ENCODE measurements around the gene PSMD2.

PSMD2 gene

DNA sequence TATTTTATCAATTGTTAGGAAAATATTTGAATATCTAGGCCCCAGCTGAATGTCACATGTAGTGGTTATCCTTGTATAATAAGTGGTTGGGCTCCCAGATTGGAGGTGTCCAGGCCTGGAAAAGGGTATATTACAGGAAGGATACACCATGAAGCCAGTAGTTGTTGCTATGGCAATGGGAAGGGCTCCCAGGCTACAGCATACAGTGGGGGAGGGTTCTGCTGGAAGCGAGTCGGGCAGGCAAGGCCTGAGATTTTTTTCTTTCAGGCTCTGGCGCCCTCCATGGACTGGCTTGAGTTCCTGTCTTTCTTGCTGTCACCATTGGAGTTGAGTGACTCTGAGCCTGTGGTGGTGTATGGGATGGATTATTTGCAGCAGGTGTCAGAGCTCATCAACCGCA is 14.3 kb upstream of the PSMD2 start:
- H3K4me1 ChIP-seq (ENCODE audit: control insufficient read depth, insufficient read depth, low read length), result no peaks in the 10 kb centered on the region
- no peak overlapping the region for H3K9ac ChIP-seq (ENCODE audit: low read length)
- H3K36me3 ChIP-seq (ENCODE audit: control insufficient read depth, insufficient read depth, low read length), result no peaks in the 10 kb centered on the region
- H3K9me3 ChIP-seq (ENCODE audit: control insufficient read depth, insufficient read depth, low read depth, low read length), result no peaks in the 10 kb centered on the region
- H3K4me3 ChIP-seq (ENCODE audit: low read depth, low read length), result no peak overlapping the region
- peaks cover 21% of the 10 kb centered on the region for H3K27me3 ChIP-seq (ENCODE audit: control insufficient read depth, insufficient read depth, low read length)
- no peak overlapping the region for H3K27ac ChIP-seq (ENCODE audit: low read depth, low read length)

DNA sequence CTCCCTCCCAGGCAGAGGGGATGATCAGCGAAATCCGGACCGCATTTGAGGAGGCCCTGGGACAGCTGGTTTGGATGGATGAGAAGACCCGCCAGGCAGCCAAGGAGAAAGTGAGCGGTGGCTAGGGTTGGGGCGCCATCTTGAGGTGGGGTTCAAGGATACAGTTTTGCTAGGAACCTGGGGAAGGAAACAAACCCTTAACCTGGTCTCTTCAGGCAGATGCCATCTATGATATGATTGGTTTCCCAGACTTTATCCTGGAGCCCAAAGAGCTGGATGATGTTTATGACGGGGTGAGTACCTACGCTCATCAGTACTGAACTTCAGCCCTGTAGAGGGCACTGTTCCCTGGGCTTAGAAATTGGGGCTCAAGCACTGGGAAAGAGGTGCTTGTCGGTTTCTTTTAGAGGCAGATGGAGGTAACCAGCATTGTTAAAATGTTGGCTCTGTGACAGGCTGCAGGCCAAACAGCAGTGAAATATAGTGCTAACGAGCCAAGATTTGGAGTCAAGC is 9.6 kb upstream of the PSMD2 start:
- H3K27me3 ChIP-seq (ENCODE audit: control insufficient read depth, insufficient read depth, low read length), result no peaks in the 10 kb centered on the region; the same call in 1 of the 2 replicates
- no peak overlapping the region for H3K27ac ChIP-seq (ENCODE audit: low read depth, low read length)
- H3K4me3 ChIP-seq (ENCODE audit: low read depth, low read length), result no peak overlapping the region
- H3K36me3 ChIP-seq (ENCODE audit: control insufficient read depth, insufficient read depth, low read length), result no peaks in the 10 kb centered on the region
- H3K9me3 ChIP-seq (ENCODE audit: control insufficient read depth, insufficient read depth, low read depth, low read length), result no peaks in the 10 kb centered on the region
- H3K9ac ChIP-seq (ENCODE audit: low read length), result no peak overlapping the region
- H3K4me1 ChIP-seq (ENCODE audit: control insufficient read depth, insufficient read depth, low read length), result no peaks in the 10 kb centered on the region

DNA sequence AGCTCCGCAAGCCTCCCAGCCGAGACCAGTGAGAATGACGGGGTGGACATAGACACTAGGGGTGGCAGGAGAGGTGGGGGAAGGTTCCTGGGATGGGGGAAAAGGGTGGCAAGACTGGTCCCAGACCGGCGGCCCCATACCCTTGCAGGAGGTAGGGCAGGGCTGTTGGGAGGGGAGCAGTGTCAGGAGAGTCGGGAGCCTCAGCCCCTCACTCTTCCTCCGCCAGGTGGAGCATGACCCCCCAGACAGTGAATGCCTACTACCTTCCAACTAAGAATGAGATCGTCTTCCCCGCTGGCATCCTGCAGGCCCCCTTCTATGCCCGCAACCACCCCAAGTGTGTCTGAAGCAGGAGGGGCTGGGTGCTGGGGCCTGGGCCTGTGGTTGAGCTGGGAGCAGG is 8.7 kb upstream of the PSMD2 start:
- H3K4me1 ChIP-seq (ENCODE audit: control insufficient read depth, insufficient read depth, low read length), result no peaks in the 10 kb centered on the region
- no peaks in the 10 kb centered on the region for H3K9me3 ChIP-seq (ENCODE audit: control insufficient read depth, insufficient read depth, low read depth, low read length)
- no peaks in the 10 kb centered on the region for H3K36me3 ChIP-seq (ENCODE audit: control insufficient read depth, insufficient read depth, low read length)
- no peak overlapping the region for H3K9ac ChIP-seq (ENCODE audit: low read length)
- H3K4me3 ChIP-seq (ENCODE audit: low read depth, low read length), result no peak overlapping the region
- no peak overlapping the region for H3K27ac ChIP-seq (ENCODE audit: low read depth, low read length)
- no peaks in the 10 kb centered on the region; the same call in 1 of the 2 replicates for H3K27me3 ChIP-seq (ENCODE audit: control insufficient read depth, insufficient read depth, low read length)

DNA sequence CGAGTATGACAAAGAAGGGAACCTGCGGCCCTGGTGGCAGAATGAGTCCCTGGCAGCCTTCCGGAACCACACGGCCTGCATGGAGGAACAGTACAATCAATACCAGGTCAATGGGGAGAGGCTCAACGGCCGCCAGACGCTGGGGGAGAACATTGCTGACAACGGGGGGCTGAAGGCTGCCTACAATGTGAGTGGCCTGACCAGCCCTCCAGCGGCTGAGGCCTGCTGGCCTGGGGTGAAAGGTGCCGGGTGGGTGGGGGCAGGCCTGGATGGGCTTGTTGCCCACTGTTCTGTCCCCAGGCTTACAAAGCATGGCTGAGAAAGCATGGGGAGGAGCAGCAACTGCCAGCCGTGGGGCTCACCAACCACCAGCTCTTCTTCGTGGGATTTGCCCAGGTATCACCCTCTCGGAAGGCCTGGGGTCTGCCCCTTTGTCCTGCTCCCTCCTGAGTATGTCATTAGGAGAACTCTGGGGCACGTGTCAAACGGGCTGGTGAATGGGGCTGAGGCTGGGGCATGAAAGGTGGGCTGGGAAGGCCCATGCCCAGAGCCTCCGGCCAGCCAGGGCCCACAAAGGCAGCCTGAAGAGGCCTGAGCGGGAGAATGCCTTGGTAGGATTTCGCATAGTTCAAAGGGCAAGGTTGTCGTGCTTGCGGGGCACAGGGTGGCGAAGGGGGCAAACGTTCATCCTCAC is 7.8 kb upstream of the PSMD2 start:
- Histone ChIP-seq H3K9ac (ENCODE audit: low read length) (no peak overlapping the region), H3K27me3 (ENCODE audit: control insufficient read depth, insufficient read depth, low read length) (no peaks in the 10 kb centered on the region), H3K27ac (ENCODE audit: low read depth, low read length) (no peak overlapping the region), H3K36me3 (ENCODE audit: control insufficient read depth, insufficient read depth, low read length) (no peaks in the 10 kb centered on the region), H3K4me3 (ENCODE audit: low read depth, low read length) (no peak overlapping the region), H3K9me3 (ENCODE audit: control insufficient read depth, insufficient read depth, low read depth, low read length) (no peaks in the 10 kb centered on the region), H3K4me1 (ENCODE audit: control insufficient read depth, insufficient read depth, low read length) (no peaks in the 10 kb centered on the region)

DNA sequence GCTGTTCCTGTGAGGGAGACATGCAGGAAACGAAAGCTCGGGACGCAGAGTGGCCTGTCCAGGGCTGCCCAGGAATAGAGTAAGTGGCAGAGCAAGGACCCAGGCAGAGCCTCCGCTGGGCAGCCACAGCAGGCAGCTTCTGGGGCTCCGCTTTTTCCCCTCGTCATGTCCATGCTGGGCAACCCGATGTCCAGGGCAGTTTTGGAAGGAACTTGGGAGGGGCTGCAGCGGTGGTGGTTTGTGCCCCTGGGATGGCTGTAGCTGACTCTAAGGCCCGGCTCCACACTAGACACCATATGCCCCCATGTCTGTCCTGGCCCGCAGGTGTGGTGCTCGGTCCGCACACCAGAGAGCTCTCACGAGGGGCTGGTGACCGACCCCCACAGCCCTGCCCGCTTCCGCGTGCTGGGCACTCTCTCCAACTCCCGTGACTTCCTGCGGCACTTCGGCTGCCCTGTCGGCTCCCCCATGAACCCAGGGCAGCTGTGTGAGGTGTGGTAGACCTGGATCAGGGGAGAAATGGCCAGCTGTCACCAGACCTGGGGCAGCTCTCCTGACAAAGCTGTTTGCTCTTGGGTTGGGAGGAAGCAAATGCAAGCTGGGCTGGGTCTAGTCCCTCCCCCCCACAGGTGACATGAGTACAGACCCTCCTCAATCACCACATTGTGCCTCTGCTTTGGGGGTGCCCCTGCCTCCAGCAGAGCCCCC is 7.1 kb upstream of the PSMD2 start:
- no peak overlapping the region for H3K4me3 ChIP-seq (ENCODE audit: low read depth, low read length)
- H3K9ac ChIP-seq (ENCODE audit: low read length), result no peak overlapping the region

DNA sequence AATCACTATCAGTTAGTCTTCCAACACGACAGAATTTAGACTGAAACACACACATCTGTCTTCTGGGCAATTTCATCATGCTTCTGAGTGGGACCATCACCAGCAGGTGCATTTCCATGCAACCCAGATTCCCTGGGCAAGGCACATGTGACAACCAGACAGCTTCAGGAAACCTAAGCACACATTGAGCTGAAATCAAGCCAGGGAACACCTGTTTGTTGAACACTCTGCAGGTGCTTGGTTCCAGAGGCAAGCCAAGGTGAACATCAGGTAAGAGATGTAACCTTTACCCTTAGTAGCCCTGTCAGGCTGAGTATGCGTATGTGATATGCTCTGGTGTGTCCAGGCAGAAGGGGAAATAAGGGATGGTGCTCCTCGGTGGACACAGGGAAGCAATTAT is 3.3 kb upstream of the PSMD2 start:
- H3K4me1 ChIP-seq (ENCODE audit: control insufficient read depth, insufficient read depth, low read length), result peaks cover 5% of the 10 kb centered on the region; the same call in 1 of the 2 replicates
- no peak overlapping the region for H3K4me3 ChIP-seq (ENCODE audit: low read depth, low read length)
- no peak overlapping the region for H3K9ac ChIP-seq (ENCODE audit: low read length)
- H3K27me3 ChIP-seq (ENCODE audit: control insufficient read depth, insufficient read depth, low read length), result no peaks in the 10 kb centered on the region
- peaks cover 11% of the 10 kb centered on the region for H3K36me3 ChIP-seq (ENCODE audit: control insufficient read depth, insufficient read depth, low read length)
- H3K9me3 ChIP-seq (ENCODE audit: control insufficient read depth, insufficient read depth, low read depth, low read length), result no peaks in the 10 kb centered on the region
- no peak overlapping the region for H3K27ac ChIP-seq (ENCODE audit: low read depth, low read length)

More for the DNA sequence above, 7.1 kb upstream of the PSMD2 start:
- H3K27me3 ChIP-seq (ENCODE audit: control insufficient read depth, insufficient read depth, low read length), result no peaks in the 10 kb centered on the region
- H3K9me3 ChIP-seq (ENCODE audit: control insufficient read depth, insufficient read depth, low read depth, low read length), result no peaks in the 10 kb centered on the region
- H3K27ac ChIP-seq (ENCODE audit: low read depth, low read length), result no peak overlapping the region
- H3K4me1 ChIP-seq (ENCODE audit: control insufficient read depth, insufficient read depth, low read length), result no peaks in the 10 kb centered on the region
- no peaks in the 10 kb centered on the region for H3K36me3 ChIP-seq (ENCODE audit: control insufficient read depth, insufficient read depth, low read length)

DNA sequence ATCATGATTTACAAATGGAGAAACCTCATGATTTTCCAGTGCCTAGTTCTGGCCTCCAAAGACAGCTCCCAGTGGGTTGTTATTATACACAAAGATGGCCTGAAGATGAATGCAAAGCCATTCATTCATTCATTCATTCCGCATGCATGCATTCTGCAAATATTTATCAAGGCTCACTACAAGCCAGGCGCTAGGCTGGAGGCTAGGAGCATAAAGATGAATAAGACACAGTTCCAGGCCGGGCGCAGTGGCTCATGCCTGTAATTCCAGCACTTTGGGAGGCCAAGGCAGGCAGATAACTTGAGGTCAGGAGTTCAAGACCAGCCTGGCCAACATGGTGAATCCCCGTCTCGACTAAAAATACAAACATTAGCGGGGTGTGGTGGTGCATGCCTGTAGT is 2.4 kb upstream of the PSMD2 start:
- H3K9ac ChIP-seq (ENCODE audit: low read length), result no peak overlapping the region
- peaks cover 5% of the 10 kb centered on the region; the same call in 1 of the 2 replicates for H3K4me1 ChIP-seq (ENCODE audit: control insufficient read depth, insufficient read depth, low read length)
- no peak overlapping the region for H3K4me3 ChIP-seq (ENCODE audit: low read depth, low read length)
- H3K9me3 ChIP-seq (ENCODE audit: control insufficient read depth, insufficient read depth, low read depth, low read length), result no peaks in the 10 kb centered on the region
- H3K27me3 ChIP-seq (ENCODE audit: control insufficient read depth, insufficient read depth, low read length), result no peaks in the 10 kb centered on the region
- no peak overlapping the region for H3K27ac ChIP-seq (ENCODE audit: low read depth, low read length)
- H3K36me3 ChIP-seq (ENCODE audit: control insufficient read depth, insufficient read depth, low read length), result peaks cover 18% of the 10 kb centered on the region

DNA sequence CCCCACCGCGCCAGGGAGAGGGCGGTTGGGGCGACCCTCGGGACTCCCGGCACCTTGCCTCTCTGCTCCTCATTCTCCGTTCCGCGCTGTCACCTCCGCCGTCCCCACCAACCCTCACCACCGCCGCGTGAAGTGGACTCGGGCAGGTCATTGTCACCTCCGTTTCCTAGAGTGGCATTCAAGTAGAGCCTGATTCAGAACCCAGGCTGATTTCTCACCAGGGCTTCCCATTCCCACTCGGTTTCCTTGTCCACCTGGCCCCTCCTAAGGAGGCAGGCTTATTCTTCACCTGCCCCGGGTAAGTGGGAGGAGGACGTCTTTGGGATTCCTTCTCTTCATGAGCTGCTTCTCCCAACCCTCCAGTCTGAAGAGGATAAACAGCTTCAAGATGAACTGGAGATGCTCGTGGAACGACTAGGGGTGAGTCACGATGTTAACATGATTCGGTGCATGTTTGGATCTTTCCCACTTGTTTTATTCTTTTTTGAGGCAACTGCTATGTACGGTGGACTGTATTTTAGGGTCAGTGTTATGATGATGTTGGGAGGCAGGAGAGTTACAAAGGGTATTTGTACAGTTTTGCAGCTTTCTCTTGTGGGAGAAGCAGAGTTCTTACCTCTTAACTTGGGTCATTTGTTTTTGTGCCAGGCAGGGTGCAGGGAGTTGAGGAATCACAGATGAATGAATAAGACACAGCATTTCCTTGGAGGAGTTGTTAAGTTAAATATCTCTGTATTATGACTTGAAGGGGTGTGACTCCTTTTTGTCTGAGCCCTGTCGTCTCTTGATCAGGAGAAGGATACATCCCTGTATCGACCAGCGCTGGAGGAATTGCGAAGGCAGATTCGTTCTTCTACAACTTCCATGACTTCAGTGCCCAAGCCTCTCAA is 692 bp downstream of the PSMD2 start:
- Histone ChIP-seq H3K9ac (ENCODE audit: low read length) (peak overlapping the region; percentile 91), H3K27me3 (ENCODE audit: control insufficient read depth, insufficient read depth, low read length) (no peaks in the 10 kb centered on the region), H3K27ac (ENCODE audit: low read depth, low read length) (peak overlapping the region; percentile 83; the same call in 1 of the 2 replicates), H3K4me3 (ENCODE audit: low read depth, low read length) (peak overlapping the region; percentile 98), H3K36me3 (ENCODE audit: control insufficient read depth, insufficient read depth, low read length) (peaks cover 50% of the 10 kb centered on the region), H3K9me3 (ENCODE audit: control insufficient read depth, insufficient read depth, low read depth, low read length) (no peaks in the 10 kb centered on the region), H3K4me1 (ENCODE audit: control insufficient read depth, insufficient read depth, low read length) (peaks cover 5% of the 10 kb centered on the region; the same call in 1 of the 2 replicates)

DNA sequence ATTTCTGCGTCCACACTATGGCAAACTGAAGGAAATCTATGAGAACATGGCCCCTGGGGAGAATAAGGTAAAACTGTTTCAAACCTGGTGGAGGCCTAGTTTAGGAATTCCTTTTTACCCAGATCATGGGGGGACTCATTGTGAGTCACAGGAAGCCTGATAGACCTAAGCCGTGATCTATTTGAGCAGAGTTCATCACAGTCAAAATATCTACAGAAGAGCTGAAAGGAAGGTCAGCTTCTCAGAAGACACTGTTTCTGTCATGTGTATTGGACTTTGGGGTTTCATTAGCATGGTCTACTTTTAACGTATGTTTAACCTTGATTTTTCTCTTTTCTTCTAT is 1.3 kb downstream of the PSMD2 start:
- H3K36me3 ChIP-seq (ENCODE audit: control insufficient read depth, insufficient read depth, low read length), result peaks cover 55% of the 10 kb centered on the region
- H3K27ac ChIP-seq (ENCODE audit: low read depth, low read length), result no peak overlapping the region
- H3K9ac ChIP-seq (ENCODE audit: low read length), result peak overlapping the region; percentile 91
- H3K4me1 ChIP-seq (ENCODE audit: control insufficient read depth, insufficient read depth, low read length), result peaks cover 5% of the 10 kb centered on the region; the same call in 1 of the 2 replicates
- H3K9me3 ChIP-seq (ENCODE audit: control insufficient read depth, insufficient read depth, low read depth, low read length), result no peaks in the 10 kb centered on the region
- peak overlapping the region; percentile 98 for H3K4me3 ChIP-seq (ENCODE audit: low read depth, low read length)
- H3K27me3 ChIP-seq (ENCODE audit: control insufficient read depth, insufficient read depth, low read length), result no peaks in the 10 kb centered on the region

DNA sequence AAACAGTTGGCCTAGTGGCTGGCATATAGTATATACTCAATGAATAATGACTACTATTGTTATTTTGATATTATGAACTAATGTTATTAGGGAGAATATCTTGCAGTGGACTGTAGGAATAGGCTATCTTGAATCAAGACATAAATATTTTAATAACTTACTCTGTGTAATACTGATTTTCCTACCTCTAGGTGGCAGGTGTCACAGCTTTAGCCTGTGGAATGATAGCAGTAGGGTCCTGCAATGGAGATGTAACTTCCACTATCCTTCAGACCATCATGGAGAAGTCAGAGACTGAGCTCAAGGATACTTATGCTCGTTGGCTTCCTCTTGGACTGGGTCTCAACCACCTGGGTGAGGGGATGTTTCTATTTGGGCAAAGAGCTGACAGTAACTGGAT is 6.5 kb downstream of the PSMD2 start:
- peaks cover 88% of the 10 kb centered on the region for H3K36me3 ChIP-seq (ENCODE audit: control insufficient read depth, insufficient read depth, low read length)
- no peak overlapping the region for H3K4me3 ChIP-seq (ENCODE audit: low read depth, low read length)
- H3K27me3 ChIP-seq (ENCODE audit: control insufficient read depth, insufficient read depth, low read length), result no peaks in the 10 kb centered on the region
- no peak overlapping the region for H3K27ac ChIP-seq (ENCODE audit: low read depth, low read length)
- H3K9ac ChIP-seq (ENCODE audit: low read length), result no peak overlapping the region
- no peaks in the 10 kb centered on the region for H3K9me3 ChIP-seq (ENCODE audit: control insufficient read depth, insufficient read depth, low read depth, low read length)
- H3K4me1 ChIP-seq (ENCODE audit: control insufficient read depth, insufficient read depth, low read length), result no peaks in the 10 kb centered on the region
